Breast epithelium (tissue), 4 donors: ENCODE measurements around the gene ENTPD3. TPM values are rescaled to one million over a fixed set of nuclear protein-coding genes. Genes with fewer than 3 reads are reported as not detected.
"Not testable (repeated sequence)": the region's sequence is repeated elsewhere in the genome, so short reads cannot be mapped to it uniquely, and the experiment has no call there.

Experiments used
- DNase-seq, 2 donors: peaks; one replicate each; pipeline ENCODE4 v3.0.0-alpha.2; 2019; ENCODE audit warnings: low spot score in 2 of 2
- H3K27ac ChIP-seq, 2 donors: fragments of 200-600 bp; sonication (generic) in 1 of 2; one replicate each; pipeline ENCODE4 v1.5.1; 2016 to 2019; ENCODE audit warnings: mild to moderate bottlenecking in 1 of 2
- H3K27me3 ChIP-seq, 2 donors: fragments of 200-600 bp; sonication (generic) in 1 of 2; one replicate each; pipeline versions ENCODE4 v1.5.1 to v1.6.0; 2017 to 2019; ENCODE audit warnings: control low read depth in 1 of 2, mild to moderate bottlenecking in 1 of 2
- H3K36me3 ChIP-seq: fragments of 200-600 bp; one replicate; pipeline ENCODE4 v1.5.1; 2019
- H3K4me1 ChIP-seq, 2 donors: fragments of 200-600 bp; sonication (generic); one replicate each; pipeline ENCODE4 v1.5.1; 2016 to 2019; ENCODE audit warnings: control low read depth in 1 of 2
- H3K4me3 ChIP-seq, 3 donors: fragments of 200-600 bp; sonication (generic); 1 replicate in 2 of 3; 2 replicates in 1 of 3; pipeline ENCODE4 v1.5.1; 2016 to 2019; ENCODE audit warnings: mild to moderate bottlenecking in 3 of 3, moderate library complexity in 2 of 3
- H3K9me3 ChIP-seq, 2 donors: fragments of 200-600 bp; sonication (generic) in 1 of 2; one replicate each; pipeline ENCODE4 v1.5.1; 2016 to 2019; ENCODE audit warnings: control low read depth in 1 of 2
- CTCF ChIP-seq, 3 donors: fragments of 450-650 bp; IDR thresholded peaks; one replicate each; pipeline ENCODE4 v1.5.1; 2016 to 2017; ENCODE audit warnings: antibody characterized with exemption in 3 of 3, mild to moderate bottlenecking in 3 of 3, moderate library complexity in 3 of 3
- POLR2A ChIP-seq: fragments of 450-650 bp; IDR thresholded peaks from one replicate; pipeline ENCODE4 v1.6.1; 2016; ENCODE audit warnings: antibody characterized with exemption, mild to moderate bottlenecking, moderate library complexity
- POLR2AphosphoS5 ChIP-seq, 3 donors: sonication (generic); formaldehyde crosslinking; IDR thresholded peaks; one replicate each; pipeline ENCODE4 v1.6.1; 2017; ENCODE audit warnings: antibody characterized with exemption in 3 of 3
- intact Hi-C: fragments of 100-400 bp; cut with DNase I; formaldehyde crosslinking; loops from one replicate; pipeline ENCODE4 v1.15.1; 2023; ENCODE audit warnings: low total_unique reads
- total RNA-seq, 3 donors: library from RNA; depleted of rRNA; stranded (reverse); fragments of >200 nt; gene quantifications; one replicate each; pipeline ENCODE4 v1.1.0, GENCODE V29; 2016

The ENTPD3 gene
- total RNA-seq, 3 donors from 2014 or later = 1.4 to 7.5 (median 1.5) TPM

GRCh38 chr3:40456940-40457823 is 70.2 kb downstream of the ENTPD3 start, which contains the start of gene RPL14:
Gene RPL14 (plus strand): TSS chr3:40457339. CDS start chr3:40457472, 133 bp downstream.
- H3K9me3 ChIP-seq = no peaks in the 10 kb centered on the region
- H3K4me3 ChIP-seq = peak within 1 kb of the TSS; percentile 89 to 97 (median 95)
- intact Hi-C loops = no loop called here
- H3K4me1 ChIP-seq = peaks cover 2 to 11% of the 10 kb centered on the region in 2 donors
- H3K36me3 ChIP-seq = no peaks in the 10 kb centered on the region
- DNase-seq = peak; percentile 96
- TF ChIP-seq POLR2A (peak; percentile 90), POLR2AphosphoS5 (IDR thresholded peaks at IDR 0.05) (peak; percentile 91 to 96 (median 91)), CTCF (IDR thresholded peaks at IDR 0.05) (peak in 1 of 3 donors; percentile 31)
- no peaks in the 10 kb centered on the region for H3K27me3 ChIP-seq
- H3K27ac ChIP-seq = peak within 1 kb of the TSS; percentile 93 to 95

GRCh38 chr3:40458473-40458872 is 71.5 kb downstream of the ENTPD3 start:
- Histone ChIP-seq H3K9me3 (no peaks in the 10 kb centered on the region), H3K4me3 (peak overlapping the region; percentile 89 to 97 (median 95)), H3K36me3 (peaks cover 5% of the 10 kb centered on the region), H3K4me1 (peaks cover 2 to 11% of the 10 kb centered on the region in 2 donors), H3K27me3 (no peaks in the 10 kb centered on the region), H3K27ac (peak overlapping the region; percentile 93 to 95)
- intact Hi-C loops = no loop called here
- no peak for DNase-seq
- TF ChIP-seq CTCF (IDR thresholded peaks at IDR 0.05) = no peak
- TF ChIP-seq POLR2A = no peak
- TF ChIP-seq POLR2AphosphoS5 (IDR thresholded peaks at IDR 0.05) = no peak

- H3K27me3 ChIP-seq, H3K4me1 ChIP-seq, H3K4me3 ChIP-seq, H3K36me3 ChIP-seq, H3K27ac ChIP-seq, H3K9me3 ChIP-seq, intact Hi-C loops, DNase-seq: not testable (repeated sequence)
These were observed 73.5 kb downstream of the ENTPD3 start for GRCh38 chr3:40460481-40460880.

DNA sequence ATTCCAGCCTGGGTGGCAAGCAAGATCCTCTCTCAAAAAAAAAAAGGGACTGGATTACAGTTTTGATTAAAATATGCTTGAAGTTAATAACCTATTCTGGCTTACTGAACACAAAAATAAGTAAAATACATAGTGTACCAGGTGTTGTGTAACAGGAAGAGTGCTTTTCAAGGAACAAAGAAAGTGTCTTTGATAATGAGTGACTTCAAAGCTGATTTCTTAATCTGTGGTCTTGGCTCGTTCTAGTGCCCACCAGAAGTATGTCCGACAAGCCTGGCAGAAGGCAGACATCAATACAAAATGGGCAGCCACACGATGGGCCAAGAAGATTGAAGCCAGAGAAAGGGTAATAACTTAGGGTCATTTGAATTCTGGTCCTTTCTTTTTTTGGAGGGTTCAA is 74.2 kb downstream of the ENTPD3 start:
- Histone ChIP-seq H3K36me3 (peaks cover 5% of the 10 kb centered on the region), H3K4me1 (peaks cover 2 to 7% of the 10 kb centered on the region in 2 donors), H3K27me3 (no peaks in the 10 kb centered on the region), H3K27ac (no peak overlapping the region), H3K4me3 (no peak overlapping the region), H3K9me3 (no peaks in the 10 kb centered on the region)
- TF ChIP-seq CTCF (IDR thresholded peaks at IDR 0.05) (no peak), POLR2A (no peak), POLR2AphosphoS5 (IDR thresholded peaks at IDR 0.05) (no peak)
- no peak for DNase-seq
- intact Hi-C loops = no loop called here

DNA sequence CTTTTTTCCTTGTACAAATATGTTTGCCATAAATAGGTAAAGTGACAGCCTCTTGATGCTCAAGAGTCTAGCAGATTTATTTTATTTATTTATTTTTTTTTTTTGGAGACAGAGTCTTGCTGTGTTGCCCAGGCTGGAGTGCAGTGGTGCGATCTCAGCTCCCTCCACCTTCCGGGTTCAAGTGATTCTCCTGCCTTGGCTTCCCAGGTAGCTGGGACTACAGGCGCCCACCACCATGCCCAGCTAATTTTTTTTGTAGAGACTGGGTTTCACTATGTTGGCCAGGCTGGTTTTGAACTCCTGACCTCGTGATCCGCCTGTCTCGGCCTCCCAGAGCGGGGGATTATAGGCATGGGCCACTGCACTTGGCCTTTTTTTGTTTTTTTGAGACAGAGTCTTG is 75.9 kb downstream of the ENTPD3 start:
- H3K27ac ChIP-seq, H3K36me3 ChIP-seq, H3K27me3 ChIP-seq, H3K4me1 ChIP-seq, H3K4me3 ChIP-seq, H3K9me3 ChIP-seq, intact Hi-C loops, DNase-seq: not testable (repeated sequence)

DNA sequence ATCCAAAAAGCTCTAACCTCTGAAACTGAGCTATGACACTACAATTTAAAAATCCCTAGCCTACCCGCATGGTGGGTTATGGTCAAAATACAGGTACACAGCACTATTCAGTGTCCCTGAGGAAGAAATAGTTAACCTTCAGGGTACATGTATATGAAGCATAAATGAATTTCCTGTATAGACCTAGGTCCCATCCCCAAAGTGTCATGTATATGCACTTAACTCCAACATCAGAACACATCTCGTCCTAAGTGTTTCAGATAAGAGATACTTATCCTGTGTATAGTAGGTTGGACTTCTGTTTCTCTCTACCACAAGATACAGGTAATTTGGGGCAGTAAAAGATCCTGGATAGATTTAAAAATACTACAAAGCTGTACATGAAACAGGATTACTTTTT is 76.6 kb downstream of the ENTPD3 start:
- H3K9me3 ChIP-seq = no peaks in the 10 kb centered on the region
- no peak overlapping the region for H3K4me3 ChIP-seq
- H3K4me1 ChIP-seq = no peaks in the 10 kb centered on the region
- no peak overlapping the region for H3K27ac ChIP-seq
- no peaks in the 10 kb centered on the region for H3K27me3 ChIP-seq
- peaks cover 5% of the 10 kb centered on the region for H3K36me3 ChIP-seq
- TF ChIP-seq POLR2AphosphoS5 (IDR thresholded peaks at IDR 0.05) (no peak), POLR2A (no peak), CTCF (IDR thresholded peaks at IDR 0.05) (no peak)
- intact Hi-C loops = no loop called here
- DNase-seq = no peak
